Adipose tissue (tissue), 3 donors: ENCODE measurements around the gene TBC1D22A. TPM values are rescaled to one million over a fixed set of nuclear protein-coding genes. Genes with fewer than 3 reads are reported as not detected.
A peak's percentile ranks its signal among the peaks of the same experiment; 100 is the strongest.
"Not testable (repeated sequence)": the region's sequence is repeated elsewhere in the genome, so short reads cannot be mapped to it uniquely, and the experiment has no call there.

Source experiments
- H3K27ac ChIP-seq: one replicate; pipeline ENCODE4 v1.5.1; 2013; ENCODE audit warnings: low read depth, low read length
- WGBS, 3 donors: extraction: QIAGEN DNeasy Blood & Tissue Kit; methylation state at CpG; one replicate each; pipeline ENCODE4 v1.1.7; 2013; 5-methylcytosine and 5-hydroxymethylcytosine counted together
- polyA plus RNA-seq, 3 donors: library from polyadenylated mRNA; stranded (reverse); fragments of 200-250 nt; gene quantifications; one replicate each; pipeline ENCODE4 v1.2.3, GENCODE V29; 2013
- donor health status: healthy with polysubstance abuse.
- donor health status: Bipolar disorder and iron deficiency.
- donor health status: healthy.

The TBC1D22A gene
- polyA plus RNA-seq: 10 to 100 TPM; 13.3 to 16.7 (median 15.4) TPM

- peak within 1 kb of the TSS; percentile 96 for H3K27ac ChIP-seq
- WGBS, 3 donors: 0 to 1% (median 1%) methylated on average over 66 of the region's 66 CpGs
Measured at GRCh38 chr22:46762238-46763050, at the start of gene TBC1D22A. Gene TBC1D22A (plus strand): TSS chr22:46762650. CDS start chr22:46762787, 137 bp downstream.

- no peak overlapping the region for H3K27ac ChIP-seq
- 25 to 63% (median 52%) methylated on average over 4 of the region's 4 CpGs for WGBS, 3 donors
Measured at GRCh38 chr22:46714550-46714949, 47.9 kb upstream of the TBC1D22A start.

GRCh38 chr22:46719921-46720320 lies 42.5 kb upstream of the TBC1D22A start:
- no peak overlapping the region for H3K27ac ChIP-seq
- 92 to 94% (median 94%) methylated on average over 11 of the region's 11 CpGs for WGBS, 3 donors

- WGBS, 3 donors: 80 to 88% (median 85%) methylated on average over 16 of the region's 16 CpGs
- H3K27ac ChIP-seq: no peak overlapping the region
Measured at GRCh38 chr22:46721501-46722085, 40.9 kb upstream of the TBC1D22A start.

GRCh38 chr22:46723882-46724281 lies 38.6 kb upstream of the TBC1D22A start:
- no peak overlapping the region for H3K27ac ChIP-seq
- 91 to 96% (median 94%) methylated on average over 9 of the region's 9 CpGs for WGBS, 3 donors

- no peak overlapping the region for H3K27ac ChIP-seq
- WGBS, 3 donors: 88 to 89% (median 89%) methylated on average over 18 of the region's 18 CpGs
Measured at GRCh38 chr22:46725096-46725495, 37.4 kb upstream of the TBC1D22A start.

- H3K27ac ChIP-seq: no peak overlapping the region
- WGBS, 3 donors: 68 to 82% (median 75%) methylated on average over 38 of the region's 38 CpGs
Measured at GRCh38 chr22:46726066-46726985, 36.1 kb upstream of the TBC1D22A start.

GRCh38 chr22:46726986-46727317 lies 35.5 kb upstream of the TBC1D22A start:
- 90 to 95% (median 90%) methylated on average over 3 of the region's 3 CpGs for WGBS, 3 donors
- H3K27ac ChIP-seq: no peak overlapping the region

- WGBS, 3 donors: 83 to 86% (median 83%) methylated on average over 19 of the region's 19 CpGs
- H3K27ac ChIP-seq: no peak overlapping the region
Measured at GRCh38 chr22:46727813-46728364, 34.6 kb upstream of the TBC1D22A start.

GRCh38 chr22:46728470-46728869 lies 34.0 kb upstream of the TBC1D22A start:
- 77 to 83% (median 79%) methylated on average over 11 of the region's 11 CpGs for WGBS, 3 donors
- H3K27ac ChIP-seq: no peak overlapping the region

GRCh38 chr22:46730568-46731245 lies 31.7 kb upstream of the TBC1D22A start:
- no peak overlapping the region for H3K27ac ChIP-seq
- WGBS, 3 donors: 52 to 64% (median 64%) methylated on average over 9 of the region's 9 CpGs

GRCh38 chr22:46731246-46732040 lies 31.0 kb upstream of the TBC1D22A start:
- H3K27ac ChIP-seq: no peak overlapping the region
- 21 to 72% (median 66%) methylated on average over 21 to 22 of the region's 22 CpGs for WGBS, 3 donors

- no peak overlapping the region for H3K27ac ChIP-seq
- WGBS, 3 donors: 70 to 90% (median 88%) methylated on average over 14 of the region's 14 CpGs
Measured at GRCh38 chr22:46732041-46732379, 30.4 kb upstream of the TBC1D22A start.

GRCh38 chr22:46732513-46732912 lies 29.9 kb upstream of the TBC1D22A start:
- WGBS, 3 donors: 67 to 83% (median 69%) methylated on average over 7 of the region's 7 CpGs
- H3K27ac ChIP-seq: no peak overlapping the region

- 21 to 58% (median 56%) methylated on average over 12 of the region's 12 CpGs for WGBS, 3 donors
- not testable (repeated sequence) for H3K27ac ChIP-seq
Measured at GRCh38 chr22:46734213-46734722, 28.2 kb upstream of the TBC1D22A start.

GRCh38 chr22:46734830-46735453 lies 27.5 kb upstream of the TBC1D22A start:
- no peak overlapping the region for H3K27ac ChIP-seq
- 20 to 35% (median 30%) methylated on average over 12 of the region's 12 CpGs for WGBS, 3 donors
